DMS 273 (cell line): Measurements from ENCODE around the gene SLX4IP.

ENCODE experiments used
- DNase-seq: peaks from one replicate; lab custom pipeline; 2025; ENCODE audit not compliant: unreplicated experiment; lab: John Stamatoyannopoulos, UW

The SLX4IP gene

GRCh38 chr20:10658876-10659632 lies 223.9 kb downstream of the SLX4IP start:
- DNase-seq, result no peak

GRCh38 chr20:10659651-10660601 lies 224.8 kb downstream of the SLX4IP start:
- DNase-seq, result no peak

- no peak for DNase-seq
These were observed 225.6 kb downstream of the SLX4IP start for GRCh38 chr20:10660661-10661060.

- DNase-seq, result no peak
These were observed 226.2 kb downstream of the SLX4IP start for GRCh38 chr20:10661261-10661660.

GRCh38 chr20:10662151-10662550 lies 227.0 kb downstream of the SLX4IP start:
- no peak for DNase-seq

GRCh38 chr20:10662661-10663458 lies 227.8 kb downstream of the SLX4IP start:
- DNase-seq, result no peak

- no peak for DNase-seq
These were observed 228.7 kb downstream of the SLX4IP start for GRCh38 chr20:10663756-10664155.

GRCh38 chr20:10665027-10665561 lies 230.0 kb downstream of the SLX4IP start:
- DNase-seq, result peak; percentile 48

- DNase-seq, result no peak
These were observed 230.7 kb downstream of the SLX4IP start for GRCh38 chr20:10665791-10666190.

- DNase-seq, result no peak
These were observed 231.3 kb downstream of the SLX4IP start for GRCh38 chr20:10666221-10667076.

GRCh38 chr20:10667077-10667401 lies 231.9 kb downstream of the SLX4IP start:
- no peak for DNase-seq

- no peak for DNase-seq
These were observed 232.6 kb downstream of the SLX4IP start for GRCh38 chr20:10667560-10668167.

GRCh38 chr20:10668677-10669368 lies 233.7 kb downstream of the SLX4IP start:
- DNase-seq, result no peak

- DNase-seq, result no peak
These were observed 234.8 kb downstream of the SLX4IP start for GRCh38 chr20:10669843-10670446.

- DNase-seq, result no peak
These were observed 235.6 kb downstream of the SLX4IP start for GRCh38 chr20:10670501-10671220.

- DNase-seq, result peak; percentile 63
These were observed 236.3 kb downstream of the SLX4IP start for GRCh38 chr20:10671221-10671918.

- DNase-seq, result peak; percentile 71
These were observed 237.0 kb downstream of the SLX4IP start for GRCh38 chr20:10671919-10672623.
